Astrocyte (in vitro differentiated cells and primary cell): ENCODE measurements around the gene MKNK1.

ENCODE experiments used
- EZH2 ChIP-seq: IDR thresholded peaks from 2 replicates; pipeline ENCODE4 v1.6.1; 2012; ENCODE audit warnings: mild to moderate bottlenecking, low read length, inconsistent platforms; ENCODE audit not compliant: insufficient read depth
- TF ChIP-seq, protein P1 (sequence below): IDR thresholded peaks from 2 replicates; pipeline ENCODE4 v1.5.1; 2011; ENCODE audit warnings: low read depth, mild to moderate bottlenecking, inconsistent platforms, low read length, moderate library complexity; ENCODE audit not compliant: insufficient read depth

DNA sequence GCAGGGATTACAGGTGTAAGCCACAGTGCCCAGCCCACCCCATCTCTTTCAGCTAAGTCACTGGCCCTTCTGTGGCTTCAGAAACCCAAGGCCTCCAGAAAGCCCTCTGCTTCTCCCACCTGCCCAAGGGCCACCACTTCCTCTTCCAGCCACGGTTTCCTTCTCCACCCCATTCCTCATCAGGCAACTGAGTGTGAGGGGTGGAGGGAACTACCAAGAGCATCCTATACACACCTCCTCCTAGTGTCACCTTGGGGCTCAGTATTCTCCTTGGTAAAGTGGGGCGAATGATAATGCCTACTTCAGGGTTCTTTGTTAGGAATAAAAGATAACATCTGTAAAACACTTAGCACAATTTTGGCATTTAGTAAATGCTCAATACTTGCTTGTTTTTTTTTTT is 82.7 kb downstream of the MKNK1 start:
- TF ChIP-seq, protein P1, sequence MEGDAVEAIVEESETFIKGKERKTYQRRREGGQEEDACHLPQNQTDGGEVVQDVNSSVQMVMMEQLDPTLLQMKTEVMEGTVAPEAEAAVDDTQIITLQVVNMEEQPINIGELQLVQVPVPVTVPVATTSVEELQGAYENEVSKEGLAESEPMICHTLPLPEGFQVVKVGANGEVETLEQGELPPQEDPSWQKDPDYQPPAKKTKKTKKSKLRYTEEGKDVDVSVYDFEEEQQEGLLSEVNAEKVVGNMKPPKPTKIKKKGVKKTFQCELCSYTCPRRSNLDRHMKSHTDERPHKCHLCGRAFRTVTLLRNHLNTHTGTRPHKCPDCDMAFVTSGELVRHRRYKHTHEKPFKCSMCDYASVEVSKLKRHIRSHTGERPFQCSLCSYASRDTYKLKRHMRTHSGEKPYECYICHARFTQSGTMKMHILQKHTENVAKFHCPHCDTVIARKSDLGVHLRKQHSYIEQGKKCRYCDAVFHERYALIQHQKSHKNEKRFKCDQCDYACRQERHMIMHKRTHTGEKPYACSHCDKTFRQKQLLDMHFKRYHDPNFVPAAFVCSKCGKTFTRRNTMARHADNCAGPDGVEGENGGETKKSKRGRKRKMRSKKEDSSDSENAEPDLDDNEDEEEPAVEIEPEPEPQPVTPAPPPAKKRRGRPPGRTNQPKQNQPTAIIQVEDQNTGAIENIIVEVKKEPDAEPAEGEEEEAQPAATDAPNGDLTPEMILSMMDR: no peak
- TF ChIP-seq EZH2: no peak
